Stimulated activated memory B cell treated with anti-CD40 and anti-IgM and Interleukin-4, amounts not matched to agents 10 μg/mL and 1 μg/mL and 100 μg/mL, for 72 hours (primary cell): ENCODE measurements around the gene TSEN15.
"Not testable (repeated sequence)": the region's sequence is repeated elsewhere in the genome, so short reads cannot be mapped to it uniquely, and the experiment has no call there.

Experiments used
- ATAC-seq: fragments of 150-1000 bp; cut with Tn5 transposase; 2 replicates; pipeline ENCODE4 v1.10.0; 2021
- H3K27ac Mint-ChIP-seq: one replicate; pipeline ENCODE4 v1.8.0; 2022; ENCODE audit warnings: mild to moderate bottlenecking, mixed read lengths
- H3K27me3 Mint-ChIP-seq: one replicate; pipeline ENCODE4 v1.8.0; 2022; ENCODE audit warnings: mixed read lengths
- H3K36me3 Mint-ChIP-seq: one replicate; pipeline ENCODE4 v1.8.0; 2022; ENCODE audit warnings: mixed read lengths
- H3K4me1 Mint-ChIP-seq: one replicate; pipeline ENCODE4 v1.8.0; 2022; ENCODE audit warnings: mixed read lengths
- H3K4me3 Mint-ChIP-seq: one replicate; pipeline ENCODE4 v1.8.0; 2022; ENCODE audit warnings: mild to moderate bottlenecking, moderate library complexity, mixed read lengths
- H3K9me3 Mint-ChIP-seq: one replicate; pipeline ENCODE4 v1.8.0; 2022; ENCODE audit warnings: mixed read lengths

Gene TSEN15

DNA sequence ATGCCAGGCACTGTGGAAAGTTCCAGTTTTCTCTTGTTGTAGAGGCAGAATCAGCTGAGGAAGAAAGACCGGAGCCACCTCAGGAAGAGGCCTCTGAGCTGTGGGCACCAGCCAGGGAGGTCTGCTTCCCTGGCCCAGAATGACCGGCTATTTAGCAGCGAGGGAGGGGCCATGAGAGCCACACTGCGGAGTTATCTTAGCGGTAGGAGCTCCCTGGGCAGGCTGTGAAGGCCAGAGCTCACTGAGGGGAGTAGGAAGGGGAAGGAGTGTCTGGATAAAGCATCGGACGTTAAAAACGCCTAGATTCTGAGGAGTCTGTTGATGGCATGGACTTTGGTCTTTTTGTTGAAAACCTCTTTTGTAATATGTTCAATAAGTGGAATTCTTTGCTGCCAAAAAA is 36.5 kb downstream of the TSEN15 start:
- Mint-ChIP-seq H3K9me3 (peaks cover 2% of the 10 kb centered on the region), H3K27ac (no peak overlapping the region), H3K4me1 (no peaks in the 10 kb centered on the region), H3K36me3 (peaks cover 34% of the 10 kb centered on the region), H3K4me3 (no peak overlapping the region), H3K27me3 (no peaks in the 10 kb centered on the region)
- no peak for ATAC-seq

- Mint-ChIP-seq H3K9me3 (no peaks in the 10 kb centered on the region), H3K36me3 (peaks cover 24% of the 10 kb centered on the region), H3K4me1 (no peaks in the 10 kb centered on the region), H3K4me3 (no peak overlapping the region), H3K27me3 (no peaks in the 10 kb centered on the region), H3K27ac (no peak overlapping the region)
- no peak for ATAC-seq
These were observed 41.5 kb downstream of the TSEN15 start for GRCh38 chr1:184093071-184093470.

- Mint-ChIP-seq H3K27ac (no peak overlapping the region), H3K36me3 (peaks cover 27% of the 10 kb centered on the region), H3K27me3 (no peaks in the 10 kb centered on the region), H3K9me3 (no peaks in the 10 kb centered on the region), H3K4me1 (no peaks in the 10 kb centered on the region), H3K4me3 (no peak overlapping the region)
- no peak for ATAC-seq
These were observed 44.5 kb downstream of the TSEN15 start for GRCh38 chr1:184096005-184096404.

GRCh38 chr1:184096580-184096979 is 45.0 kb downstream of the TSEN15 start:
- H3K4me1 Mint-ChIP-seq, ATAC-seq, H3K27me3 Mint-ChIP-seq, H3K27ac Mint-ChIP-seq, H3K4me3 Mint-ChIP-seq, H3K9me3 Mint-ChIP-seq: not testable (repeated sequence)
- H3K36me3 Mint-ChIP-seq: peaks cover 27% of the 10 kb centered on the region

DNA sequence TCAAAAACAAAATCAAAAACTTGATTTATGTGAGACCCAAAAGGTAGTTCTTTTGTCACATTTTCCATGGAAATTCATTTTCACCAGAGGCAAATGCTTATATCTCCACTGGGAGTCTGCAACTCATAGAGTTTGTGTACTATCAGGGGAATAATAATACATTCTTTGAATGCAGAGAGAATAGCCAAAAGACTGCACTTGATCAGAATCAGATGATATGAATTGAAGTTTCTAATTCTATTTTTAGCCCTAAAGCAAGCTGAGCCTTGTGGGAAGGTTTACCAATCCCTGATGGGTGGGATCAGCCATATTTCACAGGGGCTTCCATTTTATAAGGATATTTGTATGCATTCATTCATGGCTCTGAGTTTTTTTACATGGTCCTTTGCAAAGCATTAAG is 49.6 kb downstream of the TSEN15 start:
- Mint-ChIP-seq H3K9me3 (peaks cover 14% of the 10 kb centered on the region), H3K4me1 (no peaks in the 10 kb centered on the region), H3K36me3 (peaks cover 42% of the 10 kb centered on the region), H3K4me3 (no peak overlapping the region), H3K27ac (no peak overlapping the region), H3K27me3 (no peaks in the 10 kb centered on the region)
- no peak for ATAC-seq

DNA sequence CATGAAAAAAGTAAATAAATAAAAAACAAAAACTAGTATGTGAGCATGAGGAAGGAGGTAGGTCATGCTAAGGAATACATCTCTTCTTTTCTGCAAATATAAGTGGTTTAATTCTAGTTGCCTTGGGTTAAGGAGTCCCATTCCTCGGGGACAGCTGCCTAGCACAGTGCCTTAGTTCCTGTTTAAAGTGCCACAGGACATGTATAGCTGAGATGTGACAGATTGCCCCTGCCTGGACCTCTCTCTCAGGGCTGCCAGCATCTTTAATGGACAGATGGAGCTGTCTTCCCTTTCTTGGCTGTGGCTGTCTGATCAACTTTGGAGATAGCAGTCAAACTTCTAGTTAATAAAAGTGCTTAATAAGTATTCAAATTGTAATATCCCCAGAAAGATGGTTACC is 50.0 kb downstream of the TSEN15 start:
- no peak for ATAC-seq
- Mint-ChIP-seq H3K4me1 (no peaks in the 10 kb centered on the region), H3K36me3 (peaks cover 42% of the 10 kb centered on the region), H3K4me3 (no peak overlapping the region), H3K27ac (no peak overlapping the region), H3K27me3 (no peaks in the 10 kb centered on the region), H3K9me3 (peaks cover 17% of the 10 kb centered on the region)

DNA sequence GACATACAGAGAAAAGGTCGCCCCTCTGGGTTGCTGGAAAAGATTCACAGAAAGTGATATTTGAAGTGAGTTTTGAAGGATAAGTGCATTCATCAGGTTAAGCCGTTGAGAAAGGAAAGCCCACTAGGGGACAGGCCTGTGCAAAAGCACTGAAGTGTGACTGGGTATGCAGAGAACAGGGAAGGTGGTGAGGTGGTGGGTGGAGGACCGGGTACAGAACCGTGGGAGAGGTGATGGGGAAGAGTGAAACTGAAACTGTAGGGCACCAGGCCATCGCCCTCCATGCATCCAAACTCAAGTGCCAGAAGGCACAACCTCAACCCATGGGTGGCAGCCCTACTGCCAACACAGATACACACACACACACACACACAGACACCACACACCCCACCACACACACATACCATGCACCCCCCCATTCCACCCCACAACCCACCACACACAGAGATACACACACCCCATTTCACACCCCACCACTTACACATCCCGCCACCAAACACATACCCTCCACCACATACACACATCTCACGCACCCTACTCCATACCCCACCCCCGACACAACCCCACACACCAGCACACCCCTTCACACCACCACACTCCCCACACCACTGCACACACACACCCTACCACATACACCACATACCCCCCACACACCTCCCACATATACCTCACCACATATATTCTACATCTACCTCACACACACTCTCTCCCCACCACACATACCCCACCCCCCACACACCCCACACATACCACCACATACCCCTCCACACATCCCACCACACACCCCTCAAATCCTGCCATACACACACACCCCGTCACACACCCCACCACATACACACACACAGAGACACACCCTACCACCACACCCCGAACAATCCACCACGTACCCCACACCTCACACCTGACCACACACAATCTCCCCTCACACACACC is 59.0 kb downstream of the TSEN15 start:
- peak; percentile 63 for ATAC-seq
- Mint-ChIP-seq H3K4me1 (peaks cover 12% of the 10 kb centered on the region), H3K27ac (no peak overlapping the region), H3K4me3 (no peak overlapping the region), H3K27me3 (no peaks in the 10 kb centered on the region), H3K9me3 (peaks cover 11% of the 10 kb centered on the region), H3K36me3 (peaks cover 24% of the 10 kb centered on the region)

- Mint-ChIP-seq H3K36me3 (peaks cover 5% of the 10 kb centered on the region), H3K27me3 (no peaks in the 10 kb centered on the region), H3K27ac (no peak overlapping the region), H3K9me3 (peaks cover 3% of the 10 kb centered on the region), H3K4me3 (no peak overlapping the region), H3K4me1 (peaks cover 12% of the 10 kb centered on the region)
- no peak for ATAC-seq
These were observed 60.8 kb downstream of the TSEN15 start for GRCh38 chr1:184112176-184112948.

- ATAC-seq: no peak
- no peaks in the 10 kb centered on the region for H3K36me3 Mint-ChIP-seq
- peaks cover 12% of the 10 kb centered on the region for H3K4me1 Mint-ChIP-seq
- H3K27ac Mint-ChIP-seq: no peak overlapping the region
- no peaks in the 10 kb centered on the region for H3K27me3 Mint-ChIP-seq
- H3K9me3 Mint-ChIP-seq: peaks cover 3% of the 10 kb centered on the region
- no peak overlapping the region for H3K4me3 Mint-ChIP-seq
These were observed 61.7 kb downstream of the TSEN15 start for GRCh38 chr1:184113251-184113650.

DNA sequence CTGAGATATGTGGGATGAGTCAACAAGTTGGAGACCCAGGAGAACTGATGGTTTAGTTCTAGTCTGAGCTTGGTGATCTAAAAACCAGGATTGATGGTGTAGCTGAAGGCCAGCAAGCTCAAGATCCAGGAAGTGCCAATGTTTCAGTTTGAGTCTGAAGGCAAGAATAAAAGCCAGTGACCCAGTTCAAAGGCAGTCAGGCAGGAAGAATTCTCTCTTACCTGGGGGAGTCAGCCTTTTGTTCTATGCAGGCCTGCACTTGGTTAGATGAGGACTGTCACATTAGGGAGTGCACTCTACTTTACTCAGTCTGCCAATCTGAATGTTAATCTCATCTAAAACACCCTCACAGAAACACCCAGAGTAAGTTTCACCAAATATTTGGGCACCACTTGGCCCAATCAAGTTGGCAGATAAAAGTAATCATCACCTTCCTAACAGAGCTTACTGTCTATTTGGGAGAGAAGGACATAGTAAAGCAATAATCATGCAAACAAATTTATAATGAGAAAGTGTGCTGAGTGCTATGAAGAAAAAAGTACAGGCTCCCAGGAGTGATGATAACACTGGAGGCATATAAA is 63.4 kb downstream of the TSEN15 start:
- peaks cover 6% of the 10 kb centered on the region for H3K4me1 Mint-ChIP-seq
- H3K4me3 Mint-ChIP-seq: no peak overlapping the region
- H3K9me3 Mint-ChIP-seq: peaks cover 3% of the 10 kb centered on the region
- H3K27me3 Mint-ChIP-seq: no peaks in the 10 kb centered on the region
- no peak for ATAC-seq
- H3K36me3 Mint-ChIP-seq: no peaks in the 10 kb centered on the region
- H3K27ac Mint-ChIP-seq: no peak overlapping the region

- Mint-ChIP-seq H3K27me3 (no peaks in the 10 kb centered on the region), H3K27ac (no peak overlapping the region), H3K36me3 (peaks cover 6% of the 10 kb centered on the region), H3K4me3 (no peak overlapping the region), H3K9me3 (peaks cover 3% of the 10 kb centered on the region), H3K4me1 (no peaks in the 10 kb centered on the region)
- ATAC-seq: no peak
These were observed 64.8 kb downstream of the TSEN15 start for GRCh38 chr1:184116287-184116686.

DNA sequence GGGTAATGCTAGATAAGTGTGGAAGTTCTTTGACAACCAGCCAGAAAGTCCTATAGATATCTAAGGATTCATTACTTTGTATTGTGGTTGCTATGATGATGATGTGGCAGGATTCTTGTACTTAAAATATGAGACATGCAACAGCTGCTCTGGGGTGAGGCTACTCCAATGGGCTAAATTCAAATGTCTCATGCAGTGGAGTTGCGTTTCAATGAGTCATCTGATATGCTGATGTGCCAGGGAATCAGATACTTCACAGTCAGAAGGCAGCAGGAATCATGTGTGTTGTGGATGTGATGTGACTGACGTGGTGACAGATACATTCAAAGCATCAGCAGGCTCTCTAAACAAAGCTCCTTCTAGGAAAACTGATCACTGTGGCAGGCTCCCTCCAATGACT is 66.5 kb downstream of the TSEN15 start:
- H3K27me3 Mint-ChIP-seq: no peaks in the 10 kb centered on the region
- ATAC-seq: no peak
- H3K4me1 Mint-ChIP-seq: no peaks in the 10 kb centered on the region
- H3K9me3 Mint-ChIP-seq: peaks cover 3% of the 10 kb centered on the region
- H3K36me3 Mint-ChIP-seq: peaks cover 14% of the 10 kb centered on the region
- H3K27ac Mint-ChIP-seq: no peak overlapping the region
- no peak overlapping the region for H3K4me3 Mint-ChIP-seq
